Ramos (cell line): ENCODE measurements around the gene CEP78.

Experiments used
- in situ Hi-C: fragments of 300-500 bp; cut with MboI; formaldehyde crosslinking; loops from one replicate; pipeline ENCODE4 v1.14.3; 2022; ENCODE audit warnings: low sequenced_read_pairs; ENCODE audit not compliant: unreplicated experiment

Gene CEP78

GRCh38 chr9:78325846-78326360 is 90.0 kb downstream of the CEP78 start:
- in situ Hi-C loops = no loop called here

GRCh38 chr9:78326564-78326963 is 90.7 kb downstream of the CEP78 start:
- in situ Hi-C loops = no loop called here
